ENCODE results near the gene PPFIA2. TPM values are rescaled to one million over a fixed set of nuclear protein-coding genes. Genes with fewer than 3 reads are reported as not detected.

Gene PPFIA2
- polyA plus RNA-seq, 1 donor (not counting 4 experiments of a cell fraction or from before 2014, with no cell fraction given), result not detected

- no peaks in the 10 kb centered on the region for H3K9me3 ChIP-seq (ENCODE audit: control insufficient read depth, low read depth, low read length)
- H3K4me3 ChIP-seq (ENCODE audit: control insufficient read depth in 2 of 3, extremely low read depth in 1 of 3, insufficient read depth in 2 of 3, low read depth in 1 of 3, low read length in 3 of 3), result no peak overlapping the region
- H2AFZ ChIP-seq (ENCODE audit: control insufficient read depth, low read length), result no peak overlapping the region
- no peaks in the 10 kb centered on the region for H3K27me3 ChIP-seq (ENCODE audit: control insufficient read depth, extremely low read depth, insufficient read depth, low read length)
- TF ChIP-seq EZH2 (IDR thresholded peaks at IDR 0.05; ENCODE audit: low read length) (no peak), CTCF (optimal IDR thresholded peaks at IDR 0.05 in 1 of 3, IDR thresholded peaks at IDR 0.05 in 1 of 3, conservative IDR thresholded peaks at IDR 0.05 in 1 of 3; ENCODE audit: extremely low read depth in 1 of 3, insufficient read depth in 2 of 3, low read length in 3 of 3) (no peak)
- no peaks in the 10 kb centered on the region for H4K20me1 ChIP-seq (ENCODE audit: control insufficient read depth, extremely low read depth, insufficient read depth, low read length)
- DNase-seq (ENCODE audit: low read depth, low spot score), result no peak
- H3K36me3 ChIP-seq (ENCODE audit: control insufficient read depth in 2 of 2, extremely low read depth in 1 of 2, insufficient read depth in 2 of 2, low read length in 2 of 2), result no peaks in the 10 kb centered on the region
- dilution Hi-C loops (cut with MboI; ENCODE audit: extremely low pct_ligation_motif_present, low sequenced_read_pairs), result no loop called here
- no peaks in the 10 kb centered on the region for H3K9me1 ChIP-seq (ENCODE audit: control insufficient read depth, extremely low read depth, insufficient read depth, low read length)
- H3K27ac ChIP-seq (ENCODE audit: control insufficient read depth, insufficient read depth, low read length), result no peak overlapping the region
- FAIRE-seq, result no peak
- no peak overlapping the region for H3K9ac ChIP-seq (ENCODE audit: control insufficient read depth, extremely low read depth, insufficient read depth, low read length)
- H3K4me2 ChIP-seq (ENCODE audit: control insufficient read depth, extremely low read depth, insufficient read depth, low read depth, low read length), result no peak overlapping the region
- no peaks in the 10 kb centered on the region for H3K4me1 ChIP-seq (ENCODE audit: control insufficient read depth, extremely low read depth, insufficient read depth, low read length)
- no peaks in the 10 kb centered on the region for H3K79me2 ChIP-seq (ENCODE audit: control insufficient read depth, insufficient read depth, low read length)
Observed at GRCh38 chr12:81588235-81589008, 170.7 kb downstream of the PPFIA2 start.

- H3K4me3 ChIP-seq (ENCODE audit: control insufficient read depth in 2 of 3, extremely low read depth in 1 of 3, insufficient read depth in 2 of 3, low read depth in 1 of 3, low read length in 3 of 3), result no peak overlapping the region
- H3K27ac ChIP-seq (ENCODE audit: control insufficient read depth, insufficient read depth, low read length), result no peak overlapping the region
- no peaks in the 10 kb centered on the region for H3K36me3 ChIP-seq (ENCODE audit: control insufficient read depth in 2 of 2, extremely low read depth in 1 of 2, insufficient read depth in 2 of 2, low read length in 2 of 2)
- no peak overlapping the region for H3K4me2 ChIP-seq (ENCODE audit: control insufficient read depth, extremely low read depth, insufficient read depth, low read depth, low read length)
- no peaks in the 10 kb centered on the region for H4K20me1 ChIP-seq (ENCODE audit: control insufficient read depth, extremely low read depth, insufficient read depth, low read length)
- dilution Hi-C loops (cut with MboI; ENCODE audit: extremely low pct_ligation_motif_present, low sequenced_read_pairs), result no loop called here
- H2AFZ ChIP-seq (ENCODE audit: control insufficient read depth, low read length), result no peak overlapping the region
- H3K4me1 ChIP-seq (ENCODE audit: control insufficient read depth, extremely low read depth, insufficient read depth, low read length), result no peaks in the 10 kb centered on the region
- TF ChIP-seq EZH2 (IDR thresholded peaks at IDR 0.05; ENCODE audit: low read length) (no peak), CTCF (optimal IDR thresholded peaks at IDR 0.05 in 1 of 3, IDR thresholded peaks at IDR 0.05 in 1 of 3, conservative IDR thresholded peaks at IDR 0.05 in 1 of 3; ENCODE audit: extremely low read depth in 1 of 3, insufficient read depth in 2 of 3, low read length in 3 of 3) (no peak)
- FAIRE-seq, result no peak
- no peaks in the 10 kb centered on the region for H3K27me3 ChIP-seq (ENCODE audit: control insufficient read depth, extremely low read depth, insufficient read depth, low read length)
- H3K9ac ChIP-seq (ENCODE audit: control insufficient read depth, extremely low read depth, insufficient read depth, low read length), result no peak overlapping the region
- no peak for DNase-seq (ENCODE audit: low read depth, low spot score)
- no peaks in the 10 kb centered on the region for H3K9me3 ChIP-seq (ENCODE audit: control insufficient read depth, low read depth, low read length)
- H3K79me2 ChIP-seq (ENCODE audit: control insufficient read depth, insufficient read depth, low read length), result no peaks in the 10 kb centered on the region
- H3K9me1 ChIP-seq (ENCODE audit: control insufficient read depth, extremely low read depth, insufficient read depth, low read length), result no peaks in the 10 kb centered on the region
Observed at GRCh38 chr12:81585787-81586186, 173.4 kb downstream of the PPFIA2 start.
